Ovary (tissue), 9 donors: ENCODE results near the gene GRIA4. TPM values are rescaled to one million over a fixed set of nuclear protein-coding genes. Genes with fewer than 3 reads are reported as not detected.
"Not testable (repeated sequence)": the region's sequence is repeated elsewhere in the genome, so short reads cannot be mapped to it uniquely, and the experiment has no call there.

ENCODE experiments used
- DNase-seq, 5 donors: peaks; one replicate each; pipeline ENCODE4 v3.0.0-alpha.2; 2019 to 2020
- H3K27ac ChIP-seq, 2 donors: fragments of 200-600 bp; one replicate each; pipeline versions ENCODE4 v1.5.1 to v1.8.0; 2019 to 2022
- H3K27me3 ChIP-seq: fragments of 200-600 bp; one replicate; pipeline ENCODE4 v1.8.0; 2022
- H3K36me3 ChIP-seq: fragments of 200-600 bp; sonication (generic); one replicate; pipeline ENCODE4 v1.5.1; 2019
- H3K4me1 ChIP-seq: one replicate; pipeline ENCODE4 v1.8.1; 2013; ENCODE audit warnings: mild to moderate bottlenecking, moderate library complexity; ENCODE audit not compliant: insufficient read depth
- H3K4me3 ChIP-seq: fragments of 200-600 bp; sonication (generic); one replicate; pipeline ENCODE4 v1.5.1; 2017
- H3K9me3 ChIP-seq, 2 donors: fragments of 200-600 bp in 1 of 2; sonication (generic) in 1 of 2; one replicate each; pipeline versions ENCODE4 v1.5.1 to v1.8.1; 2013 to 2019; ENCODE audit warnings: mild to moderate bottlenecking in 1 of 2, moderate library complexity in 1 of 2
- CTCF ChIP-seq, 3 donors: fragments of 450-650 bp in 2 of 3; fragments of 200-600 bp in 1 of 3; IDR thresholded peaks; one replicate each; pipeline versions ENCODE4 v1.5.1 to v1.8.0; 2016 to 2022; ENCODE audit warnings: antibody characterized with exemption in 3 of 3, mild to moderate bottlenecking in 1 of 3
- EP300 ChIP-seq: sonication (generic); formaldehyde crosslinking; IDR thresholded peaks from one replicate; pipeline ENCODE4 v1.6.1; 2017; ENCODE audit warnings: antibody characterized with exemption
- POLR2A ChIP-seq: fragments of 450-650 bp; IDR thresholded peaks from one replicate; pipeline ENCODE4 v1.6.1; 2017; ENCODE audit warnings: antibody characterized with exemption, mild to moderate bottlenecking, moderate library complexity
- WGBS, 3 donors: extraction: QIAGEN DNeasy Blood & Tissue Kit in 1 of 3; methylation state at CpG; one replicate each; pipeline versions ENCODE4 v1.1.5 to v1.1.7; 2013 to 2017; 5-methylcytosine and 5-hydroxymethylcytosine counted together
- intact Hi-C, 4 donors: fragments of 100-400 bp; cut with DNase I; formaldehyde crosslinking; loops; one replicate each; pipeline versions ENCODE4 v1.11.0 to v1.15.1; 2022 to 2023
- polyA plus RNA-seq, 2 donors: library from polyadenylated mRNA; stranded (reverse); fragments of 200-250 nt in 1 of 2; fragments of 350-450 nt in 1 of 2; fragmentation: Illumina TruSeq in 1 of 2; extraction: RNeasy Lipid Tissue Mini Kit (QIAGEN cat#74804) in 1 of 2; gene quantifications; one replicate each; pipeline ENCODE4 v1.2.3, GENCODE V29; 2013 to 2014
- total RNA-seq, 7 donors: library from RNA; depleted of rRNA in 2 of 7; stranded (reverse); fragments of >200 nt in 2 of 7; fragmentation: NEBNext Ultra II Directional in 3 of 7; extraction: Animal tissue kit (Norgen Biotek cat#: 25700) in 3 of 7; gene quantifications; one replicate each; pipeline versions ENCODE4 v1.1.0 to v1.2.4, GENCODE V29; 2016 to 2023
- donor health status: DM: no; HTN: no; CAD: no; lungs with moderate emphysema.
- donor health status: DM: no; HTN: no; CAD: no.
- donor health status: Bipolar disorder and iron deficiency.
- donor health status: DM: yes; HTN: yes; CAD: no.
- donor health status: DM: no; HTN: no; CAD: no.
- donor health status: DM: yes; HTN: yes; CAD: no.

Gene GRIA4
- total and polyA plus RNA-seq, 9 donors = 0.07 to 1.1 (median 0.26) TPM; not detected in 3

GRCh38 chr11:105769627-105770026, 159.8 kb downstream of the GRIA4 start:
- Histone ChIP-seq H3K27ac (no peak overlapping the region), H3K27me3 (no peaks in the 10 kb centered on the region), H3K4me3 (no peak overlapping the region), H3K4me1 (no peaks in the 10 kb centered on the region), H3K36me3 (no peaks in the 10 kb centered on the region), H3K9me3 (no peaks in the 10 kb centered on the region)
- TF ChIP-seq POLR2A = no peak
- TF ChIP-seq EP300 = no peak
- no peak for TF ChIP-seq CTCF (IDR thresholded peaks at IDR 0.05)
- intact Hi-C loops = no loop called here
- 88 to 99% (median 95%) methylated on average over 2 of the region's 2 CpGs for WGBS, 3 donors
- DNase-seq = no peak

GRCh38 chr11:105773452-105773851, 163.6 kb downstream of the GRIA4 start:
- H3K27me3 ChIP-seq, H3K9me3 ChIP-seq, DNase-seq, H3K4me3 ChIP-seq, H3K36me3 ChIP-seq, H3K4me1 ChIP-seq, intact Hi-C loops, H3K27ac ChIP-seq: not testable (repeated sequence)
- WGBS, 3 donors = 88 to 98% (median 96%) methylated on average over 3 of the region's 3 CpGs

- TF ChIP-seq POLR2A (no peak), CTCF (IDR thresholded peaks at IDR 0.05) (no peak)
- Histone ChIP-seq H3K4me1 (no peaks in the 10 kb centered on the region), H3K4me3 (no peak overlapping the region), H3K27me3 (no peaks in the 10 kb centered on the region), H3K9me3 (no peaks in the 10 kb centered on the region), H3K27ac (no peak overlapping the region), H3K36me3 (no peaks in the 10 kb centered on the region)
- DNase-seq = no peak
- intact Hi-C loops = no loop called here
- WGBS, 3 donors = 77 to 84% (median 77%) methylated on average over 4 of the region's 4 CpGs
These were observed 165.0 kb downstream of the GRIA4 start for GRCh38 chr11:105774899-105775298.

- Histone ChIP-seq H3K36me3 (no peaks in the 10 kb centered on the region), H3K9me3 (no peaks in the 10 kb centered on the region), H3K4me3 (no peak overlapping the region), H3K27ac (no peak overlapping the region), H3K4me1 (no peaks in the 10 kb centered on the region), H3K27me3 (no peaks in the 10 kb centered on the region)
- intact Hi-C loops = no loop called here
- WGBS, 3 donors = 63 to 77% (median 69%) methylated on average over 3 of the region's 3 CpGs
- TF ChIP-seq EP300 (no peak), POLR2A (no peak), CTCF (IDR thresholded peaks at IDR 0.05) (no peak)
- no peak for DNase-seq
These were observed 171.1 kb downstream of the GRIA4 start for GRCh38 chr11:105780781-105781525.

GRCh38 chr11:105781807-105782206, 171.9 kb downstream of the GRIA4 start:
- Histone ChIP-seq H3K27me3 (no peaks in the 10 kb centered on the region), H3K4me1 (no peaks in the 10 kb centered on the region), H3K4me3 (no peak overlapping the region), H3K36me3 (no peaks in the 10 kb centered on the region), H3K9me3 (no peaks in the 10 kb centered on the region), H3K27ac (no peak overlapping the region)
- TF ChIP-seq POLR2A (no peak), EP300 (no peak), CTCF (IDR thresholded peaks at IDR 0.05) (no peak)
- WGBS, 3 donors = 51 to 58% (median 57%) methylated on average over 1 of the region's 1 CpG
- intact Hi-C loops = no loop called here
- no peak for DNase-seq
